NCI-H2029 (cell line): ENCODE results near the gene CRYZL1.

Experiments used
- DNase-seq: peaks from one replicate; lab custom pipeline; 2025; lab: John Stamatoyannopoulos, UW

Gene CRYZL1

GRCh38 chr21:33560965-33561364 is 80.6 kb downstream of the CRYZL1 start:
- no peak for DNase-seq

GRCh38 chr21:33559813-33560212 is 81.7 kb downstream of the CRYZL1 start:
- no peak for DNase-seq

- DNase-seq: no peak
These were observed 82.6 kb downstream of the CRYZL1 start for GRCh38 chr21:33558777-33559421.

GRCh38 chr21:33557447-33557846 is 84.1 kb downstream of the CRYZL1 start:
- no peak for DNase-seq

GRCh38 chr21:33554982-33555344 is 86.6 kb downstream of the CRYZL1 start:
- no peak for DNase-seq

GRCh38 chr21:33554236-33554981 is 87.1 kb downstream of the CRYZL1 start:
- DNase-seq: no peak

GRCh38 chr21:33552999-33553598 is 88.4 kb downstream of the CRYZL1 start:
- no peak for DNase-seq

GRCh38 chr21:33552093-33552998 is 89.2 kb downstream of the CRYZL1 start:
- no peak for DNase-seq

- DNase-seq: no peak
These were observed 89.9 kb downstream of the CRYZL1 start for GRCh38 chr21:33551664-33552063.

- DNase-seq: no peak
These were observed 90.5 kb downstream of the CRYZL1 start for GRCh38 chr21:33550772-33551660.

- DNase-seq: no peak
These were observed 91.4 kb downstream of the CRYZL1 start for GRCh38 chr21:33549848-33550771.

- no peak for DNase-seq
These were observed 95.5 kb downstream of the CRYZL1 start for GRCh38 chr21:33546086-33546485.

- DNase-seq: no peak
These were observed 96.9 kb downstream of the CRYZL1 start for GRCh38 chr21:33544451-33545195.

- no peak for DNase-seq
These were observed 97.9 kb downstream of the CRYZL1 start for GRCh38 chr21:33543505-33544129.

GRCh38 chr21:33542640-33543504 is 98.7 kb downstream of the CRYZL1 start, which contains the start of gene SON:
SON (plus strand) TSS chr21:33543038; CDS start chr21:33543093, 55 bp downstream.
- peak; percentile 99 for DNase-seq

GRCh38 chr21:33541756-33542639 is 99.5 kb downstream of the CRYZL1 start, which contains the start of gene GART:
GART (minus strand) TSS chr21:33542117; CDS start chr21:33539315, 2,802 bp downstream.
- DNase-seq: peak; percentile 81
